Left lobe of liver (tissue), 2 donors: ENCODE data around the gene FAHD1. TPM values are rescaled to one million over a fixed set of nuclear protein-coding genes. Genes with fewer than 3 reads are reported as not detected.

Experiments
- ATAC-seq: fragments of 200-7000 bp; cut with Tn5 transposase; one replicate; pipeline ENCODE4 v1.9.1; 2020; ENCODE audit warnings: mild to moderate bottlenecking, moderate library complexity
- DNase-seq: peaks from one replicate; pipeline ENCODE4 v3.0.0-alpha.2; 2020; ENCODE audit warnings: low spot score
- total RNA-seq: library from RNA; stranded (reverse); gene quantifications from one replicate; pipeline ENCODE4 v1.2.1, GENCODE V29; 2021
- donor health status: DM: no; HTN: no; CAD: no; lungs with moderate emphysema.
- donor health status: DM: no; HTN: yes; CAD: no.

FAHD1 gene
- total RNA-seq, 1 donor from 2014 or later: 53.4 TPM

GRCh38 chr16:1878256-1878655 lies 51.2 kb downstream of the FAHD1 start:
- no peak for ATAC-seq
- no peak for DNase-seq

Other genes with a start within 250 kb of the FAHD1 start
- 5.8 TPM for gene IFT140, start 215.1 kb upstream of the FAHD1 start, total RNA-seq
- gene CRAMP1, start 214.8 kb upstream of the FAHD1 start, total RNA-seq: 6.9 TPM
- 33.1 TPM for gene JPT2, start 148.9 kb upstream of the FAHD1 start, total RNA-seq
- gene MAPK8IP3, start 121.0 kb upstream of the FAHD1 start, total RNA-seq: 30.6 TPM
- 30.9 TPM for gene NME3, start 55.7 kb upstream of the FAHD1 start, total RNA-seq
- 6.8 TPM for gene EME2, start 54.4 kb upstream of the FAHD1 start, total RNA-seq
- 61.4 TPM for gene MRPS34, start 54.1 kb upstream of the FAHD1 start, total RNA-seq
- 49.1 TPM for gene SPSB3, start 44.6 kb upstream of the FAHD1 start, total RNA-seq
- gene NUBP2, start 44.2 kb upstream of the FAHD1 start, total RNA-seq: 37.9 TPM
- gene IGFALS, start 33.5 kb upstream of the FAHD1 start, total RNA-seq: 93.9 TPM
- 176 TPM for gene HAGH, start 381 bp upstream of the FAHD1 start, total RNA-seq
- gene MEIOB, start 45.0 kb downstream of the FAHD1 start, total RNA-seq: 0.20 TPM
- gene HS3ST6, start 91.2 kb downstream of the FAHD1 start, total RNA-seq: not detected
- 124 TPM for gene MSRB1, start 116.0 kb downstream of the FAHD1 start, total RNA-seq
- gene RPL3L, start 127.5 kb downstream of the FAHD1 start, total RNA-seq: not detected
- 88.6 TPM for gene NDUFB10, start 132.3 kb downstream of the FAHD1 start, total RNA-seq
- 545 TPM for gene RPS2, start 137.6 kb downstream of the FAHD1 start, total RNA-seq
- not detected for gene RNF151, start 139.7 kb downstream of the FAHD1 start, total RNA-seq
- gene TBL3, start 144.8 kb downstream of the FAHD1 start, total RNA-seq: 18.6 TPM
- gene NOXO1, start 154.3 kb downstream of the FAHD1 start, total RNA-seq: 1.7 TPM
- 20.3 TPM for gene GFER, start 157.0 kb downstream of the FAHD1 start, total RNA-seq
- 0.30 TPM for gene SYNGR3, start 162.8 kb downstream of the FAHD1 start, total RNA-seq
- gene ZNF598, start 182.6 kb downstream of the FAHD1 start, total RNA-seq: 29.9 TPM
- gene NPW, start 192.6 kb downstream of the FAHD1 start, total RNA-seq: 8.5 TPM
- gene NHERF2, start 199.7 kb downstream of the FAHD1 start, total RNA-seq: 334 TPM
- 109 TPM for gene NTHL1, start 220.6 kb downstream of the FAHD1 start, total RNA-seq
- gene TSC2, start 220.8 kb downstream of the FAHD1 start, total RNA-seq: 117 TPM